ENCODE data around the gene MOGAT3. TPM values are rescaled to one million over a fixed set of nuclear protein-coding genes. Genes with fewer than 3 reads are reported as not detected.

Gene MOGAT3
- total RNA-seq, 1 experiment from 2014 or later, result 0.81 TPM

GRCh38 chr7:101165075-101165957, 35.5 kb downstream of the MOGAT3 start, which contains the start of gene VGF (continued):
- TF ChIP-seq STAT6 (CRISPR knock-in tag; conservative IDR thresholded peaks at IDR 0.05; ENCODE audit: low read depth), result no peak; the same call in 1 of the 2 replicates
- 0 out of 2 replicates have a peak, but pooled peaks have one; percentile 63 for TF ChIP-seq ZNF138 (CRISPR knock-in tag; conservative IDR thresholded peaks at IDR 0.05)
- peak; percentile 92 for TF ChIP-seq CBFB (CRISPR knock-in tag; IDR thresholded peaks at IDR 0.05; ENCODE audit: low read depth)
- peak; percentile 80 for TF ChIP-seq GABPB1 (CRISPR knock-in tag; IDR thresholded peaks at IDR 0.05)
- TF ChIP-seq ZBTB21 (CRISPR knock-in tag; IDR thresholded peaks at IDR 0.05; ENCODE audit: borderline replicate concordance), result peak; percentile 89; the same call in 1 of the 2 replicates
- TF ChIP-seq RELA (CRISPR knock-in tag; IDR thresholded peaks at IDR 0.05; ENCODE audit: borderline replicate concordance), result peak; percentile 92
- no peak for TF ChIP-seq ZNF121 (CRISPR knock-in tag; IDR thresholded peaks at IDR 0.05)
- TF ChIP-seq NR2C2 (CRISPR knock-in tag; IDR thresholded peaks at IDR 0.05), result peak; percentile 55; the same call in 1 of the 2 replicates
- peak; percentile 95 for TF ChIP-seq CREB1 (CRISPR knock-in tag; IDR thresholded peaks at IDR 0.05)
- peak; percentile 97 for TF ChIP-seq TP53 (CRISPR knock-in tag; IDR thresholded peaks at IDR 0.05)
- peak; percentile 97 for TF ChIP-seq MYBL2 (CRISPR knock-in tag; IDR thresholded peaks at IDR 0.05)
- TF ChIP-seq MLX (CRISPR knock-in tag; IDR thresholded peaks at IDR 0.05), result peak; percentile 92; the same call in 1 of the 2 replicates
- TF ChIP-seq ESRRA (CRISPR knock-in tag; IDR thresholded peaks at IDR 0.05; ENCODE audit: borderline replicate concordance), result peak; percentile 95
- no peak for TF ChIP-seq ZNF396 (CRISPR knock-in tag; IDR thresholded peaks at IDR 0.05; ENCODE audit: borderline replicate concordance)
- TF ChIP-seq OVOL2 (CRISPR knock-in tag; IDR thresholded peaks at IDR 0.05; ENCODE audit: borderline replicate concordance), result no peak
- TF ChIP-seq ZNF423 (CRISPR knock-in tag; IDR thresholded peaks at IDR 0.05), result no peak
- TF ChIP-seq ZSCAN18 (CRISPR knock-in tag; IDR thresholded peaks at IDR 0.05), result no peak
- TF ChIP-seq SMAD4 (CRISPR knock-in tag; IDR thresholded peaks at IDR 0.05), result peak; percentile 83; the same call in 1 of the 2 replicates
- peak; percentile 92; the same call in 1 of the 2 replicates for TF ChIP-seq TEAD4 (CRISPR knock-in tag; IDR thresholded peaks at IDR 0.05)
- TF ChIP-seq SOX15 (CRISPR knock-in tag; IDR thresholded peaks at IDR 0.05), result no peak
- TF ChIP-seq ZNF317 (CRISPR knock-in tag; IDR thresholded peaks at IDR 0.05; ENCODE audit: borderline replicate concordance, low read depth), result peak; percentile 69
- peak; percentile 39; the same call in 1 of the 2 replicates for TF ChIP-seq ATF6 (CRISPR knock-in tag; IDR thresholded peaks at IDR 0.05)
- peak; percentile 99 for TF ChIP-seq USF2 (CRISPR knock-in tag; IDR thresholded peaks at IDR 0.05)
- TF ChIP-seq FOXP1 (CRISPR knock-in tag; IDR thresholded peaks at IDR 0.05; ENCODE audit: borderline replicate concordance), result peak; percentile 99
- no peak for TF ChIP-seq AR (CRISPR knock-in tag; IDR thresholded peaks at IDR 0.05)
- 0 out of 2 replicates have a peak, but pooled peaks have one; percentile 66 for TF ChIP-seq NR3C1 (CRISPR knock-in tag; conservative IDR thresholded peaks at IDR 0.05; ENCODE audit: low read depth)
